ENCODE measurements around the gene ZNF331. TPM values are rescaled to one million over a fixed set of nuclear protein-coding genes. Genes with fewer than 3 reads are reported as not detected.

ZNF331 gene
- total RNA-seq, 1 experiment from 2014 or later, result 25.0 TPM

- H3K4me3 ChIP-seq (ENCODE audit: low read depth in 2 of 2, low read length in 2 of 2), result no peak overlapping the region
- no peak for ATAC-seq
- peaks cover 7% of the 10 kb centered on the region; the same call in 1 of the 2 replicates for H3K36me3 ChIP-seq (ENCODE audit: control insufficient read depth, insufficient read depth, low read length)
- H3K4me1 ChIP-seq (ENCODE audit: control insufficient read depth, insufficient read depth, low read length), result peaks cover 7% of the 10 kb centered on the region
- in situ Hi-C loops (cut with HindIII; ENCODE audit: low pct_unique_long_range_greater_than_20kb, low sequenced_read_pairs) (no loop called here), intact Hi-C loops (cut with micrococcal nuclease; ENCODE audit: unreplicated experiment) (no loop called here)
- BruUV-seq (replicated peaks), result TSS peak; percentile 58
- no peak for DNase-seq (ENCODE audit: low read depth, low spot score)
- no peak for TF ChIP-seq POLR2AphosphoS5 (IDR thresholded peaks at IDR 0.05; ENCODE audit: low read depth, low read length)
- TF ChIP-seq CTCF (IDR thresholded peaks at IDR 0.05), result no peak
- ChIA-PET CTCF (no interaction called here), POLR2A (no interaction called here)
- H3K27me3 ChIP-seq (ENCODE audit: control insufficient read depth, insufficient read depth, low read length), result no peaks in the 10 kb centered on the region
- no peaks in the 10 kb centered on the region for H3K9me3 ChIP-seq (ENCODE audit: control insufficient read depth, insufficient read depth, low read depth, low read length)
- no peak overlapping the region for H3K27ac ChIP-seq (ENCODE audit: low read length)
Observed at GRCh38 chr19:53540091-53540490, 2.1 kb downstream of the ZNF331 start.

GRCh38 chr19:53541971-53542370 is 4.0 kb downstream of the ZNF331 start:
- Histone ChIP-seq H3K9me3 (ENCODE audit: control insufficient read depth, insufficient read depth, low read depth, low read length) (no peaks in the 10 kb centered on the region), H3K27ac (ENCODE audit: low read length) (no peak overlapping the region), H3K27me3 (ENCODE audit: control insufficient read depth, insufficient read depth, low read length) (no peaks in the 10 kb centered on the region), H3K4me1 (ENCODE audit: control insufficient read depth, insufficient read depth, low read length) (peaks cover 21% of the 10 kb centered on the region), H3K36me3 (ENCODE audit: control insufficient read depth, insufficient read depth, low read length) (peaks cover 7% of the 10 kb centered on the region; the same call in 1 of the 2 replicates), H3K4me3 (ENCODE audit: low read depth in 2 of 2, low read length in 2 of 2) (no peak overlapping the region)
- ChIA-PET CTCF (no interaction called here), POLR2A (no interaction called here)
- no TSS peak for BruUV-seq (replicated peaks)
- intact Hi-C loops (cut with micrococcal nuclease; ENCODE audit: unreplicated experiment), result no loop called here
- in situ Hi-C loops (cut with HindIII; ENCODE audit: low pct_unique_long_range_greater_than_20kb, low sequenced_read_pairs), result no loop called here
- no peak for TF ChIP-seq CTCF (IDR thresholded peaks at IDR 0.05)
- no peak for TF ChIP-seq TCF7L2 (IDR thresholded peaks at IDR 0.05; ENCODE audit: low read depth, low read length)
- no peak for TF ChIP-seq POLR2AphosphoS5 (IDR thresholded peaks at IDR 0.05; ENCODE audit: low read depth, low read length)
- TF ChIP-seq, protein P1, sequence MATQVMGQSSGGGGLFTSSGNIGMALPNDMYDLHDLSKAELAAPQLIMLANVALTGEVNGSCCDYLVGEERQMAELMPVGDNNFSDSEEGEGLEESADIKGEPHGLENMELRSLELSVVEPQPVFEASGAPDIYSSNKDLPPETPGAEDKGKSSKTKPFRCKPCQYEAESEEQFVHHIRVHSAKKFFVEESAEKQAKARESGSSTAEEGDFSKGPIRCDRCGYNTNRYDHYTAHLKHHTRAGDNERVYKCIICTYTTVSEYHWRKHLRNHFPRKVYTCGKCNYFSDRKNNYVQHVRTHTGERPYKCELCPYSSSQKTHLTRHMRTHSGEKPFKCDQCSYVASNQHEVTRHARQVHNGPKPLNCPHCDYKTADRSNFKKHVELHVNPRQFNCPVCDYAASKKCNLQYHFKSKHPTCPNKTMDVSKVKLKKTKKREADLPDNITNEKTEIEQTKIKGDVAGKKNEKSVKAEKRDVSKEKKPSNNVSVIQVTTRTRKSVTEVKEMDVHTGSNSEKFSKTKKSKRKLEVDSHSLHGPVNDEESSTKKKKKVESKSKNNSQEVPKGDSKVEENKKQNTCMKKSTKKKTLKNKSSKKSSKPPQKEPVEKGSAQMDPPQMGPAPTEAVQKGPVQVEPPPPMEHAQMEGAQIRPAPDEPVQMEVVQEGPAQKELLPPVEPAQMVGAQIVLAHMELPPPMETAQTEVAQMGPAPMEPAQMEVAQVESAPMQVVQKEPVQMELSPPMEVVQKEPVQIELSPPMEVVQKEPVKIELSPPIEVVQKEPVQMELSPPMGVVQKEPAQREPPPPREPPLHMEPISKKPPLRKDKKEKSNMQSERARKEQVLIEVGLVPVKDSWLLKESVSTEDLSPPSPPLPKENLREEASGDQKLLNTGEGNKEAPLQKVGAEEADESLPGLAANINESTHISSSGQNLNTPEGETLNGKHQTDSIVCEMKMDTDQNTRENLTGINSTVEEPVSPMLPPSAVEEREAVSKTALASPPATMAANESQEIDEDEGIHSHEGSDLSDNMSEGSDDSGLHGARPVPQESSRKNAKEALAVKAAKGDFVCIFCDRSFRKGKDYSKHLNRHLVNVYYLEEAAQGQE (IDR thresholded peaks at IDR 0.05; ENCODE audit: insufficient read depth in 1 of 2, low read depth in 2 of 2, low read length in 1 of 2), result no peak
- TF ChIP-seq SIN3A (IDR thresholded peaks at IDR 0.05; ENCODE audit: borderline replicate concordance, insufficient read depth, low read depth, low read length), result no peak
- DNase-seq (ENCODE audit: low read depth, low spot score) (no peak), ATAC-seq (no peak)

Measured in Panc1 (cell line).